Activated B cell treated with CpG ODN at 0.5 μM for 24 hours (primary cell): Measurements from ENCODE around the gene PIEZO2. TPM values are rescaled to one million over a fixed set of nuclear protein-coding genes. Genes with fewer than 3 reads are reported as not detected.

Experiments used
- ATAC-seq: fragments of 200-7000 bp; cut with Tn5 transposase; one replicate; pipeline ENCODE4 v1.10.0; 2021; ENCODE audit warnings: low read depth, mild to moderate bottlenecking, moderate library complexity
- CTCF ChIA-PET: fragments of 350-600 bp; sonication (Branson Sonifier 250); formaldehyde crosslinking; loops from one replicate; lab custom pipeline; 2021; ENCODE audit warnings: antibody characterized with exemption; lab: Charles Lee
- POLR2A ChIA-PET: fragments of 350-600 bp; sonication (Branson Sonifier 250); formaldehyde crosslinking; loops from one replicate; lab custom pipeline; 2021; ENCODE audit warnings: antibody characterized with exemption; lab: Charles Lee
- DNase-seq: peaks from one replicate; pipeline ENCODE4 v3.0.0; 2022
- H3K27ac Mint-ChIP-seq: one replicate; pipeline ENCODE4 v1.8.0; 2020; ENCODE audit warnings: mixed read lengths
- H3K27me3 Mint-ChIP-seq: one replicate; pipeline ENCODE4 v1.8.0; 2021; ENCODE audit warnings: mixed read lengths
- H3K36me3 Mint-ChIP-seq: one replicate; pipeline ENCODE4 v1.8.0; 2021; ENCODE audit warnings: low read depth, mixed read lengths
- H3K4me1 Mint-ChIP-seq: one replicate; pipeline ENCODE4 v1.8.0; 2021; ENCODE audit warnings: mixed read lengths
- H3K4me3 Mint-ChIP-seq: one replicate; pipeline ENCODE4 v1.8.0; 2020; ENCODE audit warnings: mild to moderate bottlenecking, mixed read lengths
- H3K9me3 Mint-ChIP-seq: one replicate; pipeline ENCODE4 v1.8.0; 2020; ENCODE audit warnings: mixed read lengths
- CTCF ChIP-seq: fragments of 200-600 bp; IDR thresholded peaks from one replicate; pipeline ENCODE4 v1.8.0; 2022; ENCODE audit warnings: antibody characterized with exemption, mild to moderate bottlenecking
- intact Hi-C: fragments of 100-400 bp; cut with micrococcal nuclease; formaldehyde crosslinking; loops from one replicate; pipeline ENCODE4 v1.15.1; 2024
- total RNA-seq: library from RNA; stranded (reverse); gene quantifications from 2 replicates; pipeline ENCODE4 v1.2.3, GENCODE V29; 2022

PIEZO2 gene
- total RNA-seq, 1 donor from 2014 or later, result not detected

GRCh38 chr18:10814336-10814735, 335.0 kb downstream of the PIEZO2 start:
- DNase-seq, result no peak
- H3K4me3 Mint-ChIP-seq, result no peak overlapping the region
- no peak for ATAC-seq
- TF ChIP-seq CTCF, result no peak
- H3K27ac Mint-ChIP-seq, result no peak overlapping the region
- no peaks in the 10 kb centered on the region for H3K9me3 Mint-ChIP-seq
- intact Hi-C loops, result no loop called here
- ChIA-PET CTCF (no interaction called here), POLR2A (no interaction called here)
- H3K27me3 Mint-ChIP-seq, result peaks cover 3% of the 10 kb centered on the region
- no peaks in the 10 kb centered on the region for H3K36me3 Mint-ChIP-seq
- no peaks in the 10 kb centered on the region for H3K4me1 Mint-ChIP-seq

- H3K27me3 Mint-ChIP-seq, result no peaks in the 10 kb centered on the region
- intact Hi-C loops, result no loop called here
- H3K4me1 Mint-ChIP-seq, result no peaks in the 10 kb centered on the region
- no peak overlapping the region for H3K4me3 Mint-ChIP-seq
- H3K9me3 Mint-ChIP-seq, result no peaks in the 10 kb centered on the region
- no peak overlapping the region for H3K27ac Mint-ChIP-seq
- no peak for DNase-seq
- no peak for ATAC-seq
- POLR2A ChIA-PET, result no interaction called here
- no peaks in the 10 kb centered on the region for H3K36me3 Mint-ChIP-seq
- TF ChIP-seq CTCF, result no peak
- CTCF ChIA-PET, result no interaction called here
These were observed 343.7 kb downstream of the PIEZO2 start for GRCh38 chr18:10805587-10806118.

- no peak for TF ChIP-seq CTCF
- Mint-ChIP-seq H3K4me1 (no peaks in the 10 kb centered on the region), H3K36me3 (no peaks in the 10 kb centered on the region), H3K27me3 (no peaks in the 10 kb centered on the region), H3K9me3 (no peaks in the 10 kb centered on the region), H3K4me3 (no peak overlapping the region), H3K27ac (no peak overlapping the region)
- intact Hi-C loops, result no loop called here
- POLR2A ChIA-PET, result no interaction called here
- CTCF ChIA-PET, result no interaction called here
- ATAC-seq (no peak), DNase-seq (no peak)
These were observed 345.2 kb downstream of the PIEZO2 start for GRCh38 chr18:10804126-10804525.

GRCh38 chr18:10798727-10799550, 350.4 kb downstream of the PIEZO2 start:
- no peaks in the 10 kb centered on the region for H3K36me3 Mint-ChIP-seq
- H3K27ac Mint-ChIP-seq, result no peak overlapping the region
- TF ChIP-seq CTCF, result no peak
- POLR2A ChIA-PET, result interaction anchor here (0.6 kb wide), 1 partner anchor 793 kb away, joined by 8 read pairs; no protein-coding TSS in a partner anchor
- H3K27me3 Mint-ChIP-seq, result peaks cover 3% of the 10 kb centered on the region
- no peaks in the 10 kb centered on the region for H3K4me1 Mint-ChIP-seq
- no peaks in the 10 kb centered on the region for H3K9me3 Mint-ChIP-seq
- intact Hi-C loops, result no loop called here
- CTCF ChIA-PET, result no interaction called here
- ATAC-seq, result no peak
- DNase-seq, result no peak
- H3K4me3 Mint-ChIP-seq, result no peak overlapping the region

GRCh38 chr18:10797896-10798295, 351.5 kb downstream of the PIEZO2 start:
- Mint-ChIP-seq H3K4me1 (no peaks in the 10 kb centered on the region), H3K4me3 (no peak overlapping the region), H3K27me3 (peaks cover 3% of the 10 kb centered on the region), H3K9me3 (no peaks in the 10 kb centered on the region), H3K36me3 (no peaks in the 10 kb centered on the region), H3K27ac (no peak overlapping the region)
- intact Hi-C loops, result no loop called here
- no peak for TF ChIP-seq CTCF
- ATAC-seq (no peak), DNase-seq (no peak)
- ChIA-PET CTCF (no interaction called here), POLR2A (no interaction called here)
